Activated CD4-positive, alpha-beta T cell treated with anti-CD3 and anti-CD28 coated beads for 24 hours (primary cell): ENCODE data around the gene ADORA2B.

Experiments used
- DNase-seq, 2 donors: peaks; one replicate each; pipeline ENCODE4 v3.0.0-alpha.2; 2020; ENCODE audit warnings: low read depth in 2 of 2

ADORA2B gene

DNA sequence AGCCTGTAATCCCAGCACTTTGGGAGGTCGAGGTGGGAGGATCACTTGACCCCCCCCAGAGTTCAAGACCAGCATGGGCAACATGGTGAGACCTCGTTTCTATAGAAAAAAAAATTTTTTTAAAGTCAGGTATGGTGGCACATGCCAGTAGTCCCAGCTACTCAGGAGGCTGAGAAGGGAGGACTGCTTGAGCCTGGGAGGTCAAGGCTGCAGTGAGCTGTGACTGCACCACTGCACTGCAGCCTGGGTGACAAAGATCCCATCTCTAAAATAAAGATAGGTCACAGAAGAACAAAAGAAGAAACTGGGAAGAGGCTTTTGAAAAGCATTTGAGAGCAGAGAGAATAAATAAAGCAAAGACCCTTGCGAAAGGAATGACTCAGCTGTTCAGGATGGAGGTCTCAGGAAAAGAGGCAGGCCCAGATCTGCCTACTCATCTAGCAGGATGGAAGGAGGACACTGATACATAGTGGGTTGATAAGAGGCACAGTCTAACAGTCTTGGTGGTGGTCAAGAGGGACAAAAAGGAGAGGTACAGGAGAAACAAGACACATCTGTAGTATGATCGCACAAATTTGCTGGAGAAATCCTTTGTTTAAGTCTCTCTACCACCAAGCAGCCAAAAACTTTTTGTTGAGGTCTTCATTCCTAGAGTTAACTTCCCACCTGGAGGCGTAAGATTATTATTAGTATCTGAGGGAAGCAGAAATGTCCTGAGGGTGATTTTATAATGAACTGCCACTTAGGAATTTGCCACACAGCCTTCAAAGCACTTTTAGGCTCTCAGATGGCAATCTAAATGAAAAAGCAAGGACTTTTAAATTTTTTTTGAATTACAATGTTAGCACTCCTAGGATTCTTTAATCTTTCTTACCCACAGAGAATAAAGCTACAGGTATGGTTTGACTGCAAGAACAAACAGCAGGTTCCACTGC is 37.0 kb downstream of the ADORA2B start:
- no peak for DNase-seq

DNA sequence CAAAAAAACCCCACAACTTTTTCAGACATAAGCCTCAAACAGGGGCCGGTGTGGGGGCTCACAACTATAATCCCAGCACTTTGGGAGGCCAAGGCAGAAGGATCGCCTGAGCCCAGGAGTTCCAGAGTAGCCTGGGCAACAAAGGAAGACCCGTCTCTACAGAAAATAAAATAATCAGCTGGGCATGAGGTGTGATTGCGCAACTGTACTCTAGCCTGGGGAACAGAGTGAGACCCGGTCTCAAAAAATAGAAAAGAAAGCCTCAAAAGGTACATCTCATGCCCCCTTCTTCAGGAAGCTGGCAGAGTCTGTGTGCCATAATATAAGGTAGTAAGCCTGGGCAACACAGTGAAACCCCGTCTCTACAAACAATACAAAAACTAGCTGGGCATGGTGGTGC is 51.4 kb downstream of the ADORA2B start:
- DNase-seq: no peak

DNA sequence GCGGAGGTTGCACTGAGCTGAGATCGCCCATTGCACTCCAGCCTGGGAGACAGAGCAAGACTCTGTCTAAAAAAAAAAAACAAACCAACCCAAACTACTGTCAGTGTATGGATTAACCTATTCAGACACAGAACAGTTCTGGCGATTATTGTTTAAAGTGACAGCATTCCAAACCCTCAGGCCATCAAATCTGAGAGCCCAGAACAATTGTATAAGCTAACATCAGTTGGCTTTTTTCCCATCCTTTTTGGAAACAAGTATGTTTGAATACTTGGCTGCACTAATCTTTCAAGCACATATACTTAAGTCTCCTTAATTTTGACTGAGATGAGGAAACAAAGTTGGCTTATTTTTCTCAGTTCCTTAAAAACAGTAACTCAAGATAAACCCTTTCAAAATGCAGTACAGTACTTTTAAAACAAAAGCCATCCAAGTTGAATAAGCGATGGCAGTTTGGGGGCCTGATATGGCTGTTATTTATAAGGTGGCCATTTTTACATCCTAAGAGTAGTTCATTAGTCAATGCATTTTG is 53.2 kb downstream of the ADORA2B start:
- DNase-seq: no peak

DNA sequence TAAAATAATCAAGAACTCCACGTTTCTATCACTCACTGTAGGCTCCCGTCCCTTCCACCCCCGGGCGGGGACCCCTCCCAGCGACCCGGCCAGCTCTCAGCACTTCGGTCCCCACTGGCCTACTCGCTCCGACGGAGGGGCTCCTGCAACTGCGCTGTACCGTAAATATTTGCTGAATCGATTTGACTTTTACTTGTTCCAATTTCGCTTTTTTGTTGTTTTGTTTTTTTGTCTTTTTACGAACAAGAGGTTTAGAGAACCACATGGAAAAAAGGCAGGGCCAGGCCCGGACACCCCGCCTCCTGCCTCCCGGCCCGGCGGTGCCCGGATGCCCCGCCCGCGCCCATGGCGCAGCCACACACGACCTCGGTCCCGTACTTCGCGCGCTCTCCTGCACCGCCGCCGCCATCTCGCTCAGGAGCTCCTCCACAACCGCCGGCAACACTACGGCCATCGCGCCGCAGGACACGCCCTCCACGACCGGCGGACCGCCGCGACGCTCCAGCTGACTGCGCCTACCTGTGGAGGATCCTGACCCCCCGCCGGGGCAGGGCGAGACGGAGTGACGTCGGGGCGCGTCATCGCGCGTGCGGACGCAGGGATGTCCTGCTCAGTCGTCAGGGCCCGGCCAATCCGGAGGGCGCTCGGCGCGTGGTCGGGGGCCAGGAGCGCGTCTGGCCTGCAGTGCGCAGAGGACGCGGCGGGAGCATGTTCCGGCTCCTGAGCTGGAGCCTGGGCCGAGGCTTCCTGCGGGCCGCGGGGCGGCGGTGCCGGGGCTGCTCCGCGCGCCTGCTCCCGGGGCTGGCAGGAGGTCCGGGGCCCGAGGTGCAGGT is 54.4 kb downstream of the ADORA2B start, which contains the start of the genes TTC19 and ZSWIM7:
TTC19 (plus strand) TSS at position 684 of the 833 bp plus-strand sequence; CDS start at position 709, 25 bp downstream.
ZSWIM7 (minus strand) TSS at position 564 of the 833 bp plus-strand sequence; CDS start at position 454, 110 bp downstream.
- peak; percentile 87 to 93 for DNase-seq

DNA sequence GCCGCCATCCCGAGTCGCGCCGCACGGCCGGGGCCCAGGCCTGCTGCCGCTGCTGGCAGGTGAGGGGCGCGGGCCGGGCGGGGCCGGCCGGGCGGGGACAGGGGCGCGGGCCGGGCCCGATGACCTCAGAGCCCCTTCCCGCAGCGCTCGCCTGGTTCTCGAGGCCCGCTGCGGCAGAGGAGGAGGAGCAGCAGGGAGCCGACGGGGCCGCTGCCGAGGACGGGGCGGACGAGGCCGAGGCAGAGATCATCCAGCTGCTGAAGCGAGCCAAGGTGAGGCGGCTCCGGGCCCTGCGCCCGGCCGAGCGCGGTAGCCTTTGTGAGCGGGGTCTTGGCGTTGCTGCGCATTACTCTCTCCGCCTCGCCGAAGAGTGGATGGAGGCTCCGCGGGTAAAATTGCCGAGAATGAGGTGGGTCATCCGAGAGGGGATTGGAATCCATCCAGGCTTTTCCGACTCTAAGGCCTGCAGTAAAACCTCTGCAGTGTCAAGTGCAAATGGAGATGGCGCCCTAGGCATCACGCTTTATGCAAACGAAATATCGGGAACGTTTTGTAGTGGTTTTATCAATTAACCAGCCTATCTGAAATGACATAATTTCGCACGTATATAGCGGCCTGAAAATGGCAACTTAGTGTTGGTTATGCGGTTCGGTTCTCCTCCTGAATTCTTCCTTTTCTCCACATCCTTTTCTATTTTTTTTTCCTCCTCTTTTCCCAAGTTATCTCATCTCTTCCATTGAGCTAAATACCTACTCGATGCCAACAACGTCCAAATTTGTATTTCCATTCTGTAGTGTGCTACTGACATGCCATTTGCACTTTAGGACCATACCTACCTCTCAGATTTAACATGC is 55.3 kb downstream of the ADORA2B start:
- DNase-seq: no peak

DNA sequence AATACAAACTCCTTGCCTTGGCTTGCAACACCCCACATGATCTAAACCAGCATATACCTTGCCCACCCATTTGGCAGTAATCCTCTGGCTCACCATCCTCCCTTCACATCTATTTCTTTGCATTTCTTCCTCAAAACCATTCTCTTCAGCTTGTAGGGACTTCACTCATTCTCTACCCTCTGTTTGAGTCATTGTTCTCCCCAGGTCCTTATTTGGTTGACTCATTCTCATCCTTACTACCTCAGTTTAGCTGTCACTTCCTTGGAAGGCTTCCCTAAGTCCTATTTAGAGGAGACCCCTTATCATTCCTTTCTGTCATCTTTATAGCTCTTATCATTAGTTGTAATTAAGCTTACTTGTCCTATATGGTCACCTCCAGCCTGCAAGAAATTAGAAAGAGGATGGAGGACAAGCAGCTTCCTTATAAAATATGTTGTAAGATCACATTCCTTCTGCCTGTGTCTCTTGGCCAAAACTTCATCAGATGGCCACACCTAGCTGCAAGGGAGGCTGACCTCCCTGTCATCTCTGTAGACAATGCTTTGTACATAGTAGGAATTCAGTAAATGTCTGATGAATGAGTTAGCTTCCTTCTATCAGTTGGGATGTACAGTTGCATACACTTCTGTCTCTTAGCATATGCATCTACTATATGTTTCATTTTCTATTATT is 56.4 kb downstream of the ADORA2B start:
- DNase-seq: no peak

DNA sequence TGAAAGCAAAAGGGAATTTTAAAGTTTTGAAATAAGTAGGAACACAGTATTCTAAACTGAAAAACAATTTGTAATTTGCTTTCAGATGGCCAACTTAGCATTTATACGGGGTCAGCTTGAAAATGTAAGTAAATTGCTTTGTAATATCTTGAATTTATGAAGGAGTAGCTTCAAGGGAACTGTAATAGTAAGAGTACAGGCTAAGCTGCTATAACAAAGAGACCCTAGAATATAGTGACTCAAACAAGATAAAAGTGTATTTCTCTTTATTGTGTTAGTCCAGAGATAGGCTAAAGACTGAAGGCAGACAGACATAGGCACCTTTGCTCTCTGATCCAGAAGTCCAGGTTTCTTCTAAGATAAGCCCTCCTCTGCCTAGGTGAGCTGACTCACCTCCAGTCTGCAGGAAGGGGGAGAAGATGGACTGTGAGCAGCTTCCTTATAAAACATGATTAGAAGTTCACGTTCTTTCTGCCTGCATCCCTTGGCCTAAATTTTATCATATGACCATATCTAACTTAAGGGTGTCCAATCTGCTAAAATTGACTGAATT is 57.9 kb downstream of the ADORA2B start:
- no peak for DNase-seq

DNA sequence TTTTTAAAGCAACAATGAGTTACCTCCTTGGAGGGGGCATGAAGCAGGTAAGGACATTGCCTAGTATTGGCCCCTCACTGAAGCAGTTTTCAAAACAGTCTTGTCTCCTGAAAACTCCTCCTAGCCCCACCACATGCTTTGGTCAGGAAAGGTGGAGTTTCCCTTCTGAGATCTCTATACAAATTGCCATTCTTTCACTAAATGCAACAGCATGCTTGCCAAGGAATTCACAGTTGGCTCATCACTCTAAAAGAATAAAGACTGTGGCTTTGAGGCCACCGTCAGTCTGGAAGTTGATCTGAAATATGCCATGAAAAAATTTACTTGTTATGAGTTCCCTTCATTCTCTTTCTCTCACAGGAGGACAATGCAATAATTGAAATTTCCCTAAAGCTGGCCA is 58.9 kb downstream of the ADORA2B start:
- DNase-seq: no peak

DNA sequence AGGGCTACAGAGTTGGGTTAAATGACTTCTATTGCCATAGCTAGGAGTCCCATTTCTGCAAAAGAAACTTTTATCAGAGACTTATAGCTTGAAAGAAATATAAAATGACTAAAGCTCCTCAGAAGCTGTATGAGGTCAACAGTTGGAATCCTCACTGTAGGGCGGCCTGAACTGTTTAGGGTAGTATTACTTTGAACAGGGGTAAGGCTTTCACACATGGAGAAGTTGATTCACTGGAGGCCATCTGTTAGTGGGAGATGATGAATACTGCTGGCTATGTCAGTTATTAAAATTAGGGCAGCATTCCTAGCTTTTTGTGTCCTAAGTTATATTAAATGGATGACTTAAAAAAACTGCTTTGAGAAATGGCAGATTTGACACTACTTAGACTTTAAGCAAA is 60.7 kb downstream of the ADORA2B start:
- DNase-seq: no peak

DNA sequence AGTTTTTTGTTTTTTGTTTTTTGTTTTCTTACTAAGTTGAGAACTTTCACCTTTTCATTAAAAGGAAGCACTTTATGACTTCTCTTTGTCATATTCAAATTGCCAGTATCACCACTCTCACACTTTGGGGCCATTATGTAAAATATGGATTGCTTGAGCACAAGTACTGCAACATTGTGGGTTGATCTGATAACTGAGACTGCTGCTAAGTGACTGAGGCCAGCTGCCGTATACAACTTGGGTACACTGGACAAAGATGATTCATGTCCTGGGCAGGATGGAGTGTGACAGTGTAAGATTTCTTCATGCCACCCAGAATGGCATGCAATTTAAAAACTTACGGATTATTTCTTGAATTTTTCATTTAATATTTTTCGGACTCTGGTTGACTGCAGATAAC is 62.5 kb downstream of the ADORA2B start:
- DNase-seq: no peak

DNA sequence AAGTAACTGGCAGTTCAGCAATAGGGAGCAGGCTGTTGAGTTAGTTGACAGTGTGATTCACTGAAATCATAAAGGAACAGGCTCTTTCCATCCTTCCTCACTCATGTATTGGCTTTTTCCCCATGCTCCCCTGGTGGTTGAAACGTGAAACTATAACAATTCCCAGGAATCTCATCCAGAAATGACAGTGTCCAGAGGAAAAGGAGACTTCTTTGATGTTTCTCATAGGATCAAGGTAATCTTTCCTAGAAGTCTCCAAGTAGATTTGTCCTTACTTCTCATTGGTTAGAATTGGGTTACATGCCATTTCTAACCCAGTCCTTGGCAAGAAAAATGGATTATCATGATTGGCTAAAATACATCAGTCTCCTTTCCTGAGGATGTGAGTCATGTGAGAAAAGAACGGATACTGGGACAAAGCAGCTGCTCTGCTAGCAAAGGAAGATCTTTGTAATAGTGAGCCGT is 69.0 kb downstream of the ADORA2B start:
- DNase-seq: no peak

DNA sequence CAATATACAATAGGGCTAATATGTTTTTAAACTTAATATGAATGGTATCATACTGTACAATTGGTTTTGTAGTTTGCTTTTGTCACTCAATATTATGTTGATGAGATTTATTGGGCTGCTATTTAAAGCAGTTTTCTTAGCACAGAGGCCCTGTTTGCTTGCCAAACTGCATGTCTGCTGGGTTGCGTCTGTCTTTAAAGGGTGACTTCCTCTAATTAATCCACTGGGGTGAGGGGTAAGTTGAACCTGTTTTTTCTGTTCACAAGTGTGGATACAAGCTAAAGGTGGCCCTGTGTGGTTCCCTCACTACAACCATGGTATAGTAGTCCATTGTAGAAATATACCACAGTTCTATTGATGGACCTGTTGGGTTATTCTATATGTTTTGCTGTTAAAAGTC is 74.4 kb downstream of the ADORA2B start:
- no peak for DNase-seq

DNA sequence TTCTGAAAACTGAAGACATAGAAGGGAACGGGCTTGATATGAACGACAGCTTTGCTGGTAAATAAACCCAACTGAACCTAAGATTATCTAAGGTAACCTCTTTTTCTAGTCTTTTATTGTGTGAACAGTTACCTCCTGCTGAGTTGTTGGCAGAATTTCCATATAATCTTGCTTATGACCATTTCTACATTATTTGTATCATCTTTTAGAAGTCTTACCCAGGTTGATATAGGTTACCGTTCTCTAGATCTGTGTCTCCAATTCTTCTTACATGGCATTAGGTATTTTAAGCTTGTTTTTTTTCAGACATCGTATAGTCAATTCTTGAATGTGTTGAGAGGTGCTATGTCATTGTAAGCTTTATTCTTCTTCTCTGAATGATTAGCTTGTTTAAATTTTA is 79.0 kb downstream of the ADORA2B start:
- no peak for DNase-seq

DNA sequence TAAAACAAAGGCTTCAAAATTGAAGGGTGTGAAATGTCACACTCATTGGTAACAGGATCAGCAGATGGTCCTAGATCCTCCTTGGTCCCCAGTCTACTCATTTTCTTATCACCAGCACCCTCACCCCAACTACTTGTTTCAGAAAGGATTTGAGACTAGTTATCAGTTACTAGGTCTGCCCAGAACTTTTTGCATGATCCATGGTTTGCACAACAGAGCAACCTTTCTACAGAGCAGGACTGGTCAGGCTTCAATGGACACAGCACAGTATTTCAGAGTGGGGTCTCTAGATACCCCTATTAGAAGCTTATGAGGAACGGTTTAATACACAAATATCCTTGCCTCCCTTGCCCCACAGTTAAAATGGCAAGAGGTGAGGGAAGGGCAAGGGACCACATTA is 80.3 kb downstream of the ADORA2B start:
- no peak for DNase-seq
